H9 (cell line): Measurements from ENCODE around the gene PTRH1. TPM values are rescaled to one million over a fixed set of nuclear protein-coding genes. Genes with fewer than 3 reads are reported as not detected.
"Not testable (repeated sequence)": the region's sequence is repeated elsewhere in the genome, so short reads cannot be mapped to it uniquely, and the experiment has no call there.

Experiments
- DNase-seq: peaks from one replicate; pipeline ENCODE4 v3.0.0-alpha.2; 2017
- H2AFZ ChIP-seq: one replicate; pipeline ENCODE4 v1.6.1; 2013; ENCODE audit warnings: mild to moderate bottlenecking, low read length, control low read depth, moderate library complexity
- H2AK5ac ChIP-seq: 2 replicates; pipeline ENCODE4 v1.6.1; 2013; ENCODE audit warnings: low read length, control low read depth, mixed read lengths; ENCODE audit not compliant: insufficient read length
- H2BK120ac ChIP-seq: one replicate; pipeline ENCODE4 v1.6.1; 2013; ENCODE audit warnings: low read depth, mild to moderate bottlenecking, low read length, control low read depth, inconsistent platforms; ENCODE audit not compliant: poor library complexity, severe bottlenecking
- H2BK12ac ChIP-seq: 2 replicates; pipeline ENCODE4 v1.6.1; 2013; ENCODE audit warnings: low read length, control low read depth, mixed read lengths, low read depth; ENCODE audit not compliant: insufficient read length
- H2BK15ac ChIP-seq: 2 replicates; pipeline ENCODE4 v1.6.1; 2013; ENCODE audit warnings: low read depth, low read length, control low read depth
- H2BK20ac ChIP-seq: one replicate; pipeline ENCODE4 v1.6.1; 2013; ENCODE audit warnings: low read depth, mild to moderate bottlenecking, low read length, control low read depth, inconsistent platforms; ENCODE audit not compliant: poor library complexity, severe bottlenecking
- H2BK5ac ChIP-seq: 2 replicates; pipeline ENCODE4 v1.6.1; 2013; ENCODE audit warnings: low read length, control low read depth, mixed read lengths; ENCODE audit not compliant: insufficient read length
- H3K14ac ChIP-seq: 2 replicates; pipeline ENCODE4 v1.6.1; 2013; ENCODE audit warnings: low read length, control low read depth; ENCODE audit not compliant: insufficient read depth
- H3K18ac ChIP-seq: 2 replicates; pipeline ENCODE4 v1.6.1; 2013; ENCODE audit warnings: low read depth, mild to moderate bottlenecking, mixed read lengths, low read length, control low read depth; ENCODE audit not compliant: insufficient read length
- H3K23ac ChIP-seq: 2 replicates; pipeline ENCODE4 v1.6.1; 2013; ENCODE audit warnings: low read length, control low read depth, mixed read lengths, low read depth; ENCODE audit not compliant: insufficient read length
- H3K23me2 ChIP-seq: 2 replicates; pipeline ENCODE4 v1.6.1; 2013; ENCODE audit warnings: low read depth, mild to moderate bottlenecking, mixed read lengths, low read length, control low read depth; ENCODE audit not compliant: insufficient read length, poor library complexity, severe bottlenecking
- H3K27ac ChIP-seq: 2 replicates; pipeline ENCODE4 v1.5.1; 2013; ENCODE audit warnings: low read length, control low read depth, mixed read lengths, low read depth; ENCODE audit not compliant: insufficient read length
- H3K27me3 ChIP-seq: 2 replicates; pipeline ENCODE4 v1.6.1; 2013; ENCODE audit warnings: low read length, control low read depth, inconsistent platforms; ENCODE audit not compliant: insufficient read depth
- H3K4ac ChIP-seq: 2 replicates; pipeline ENCODE4 v1.6.1; 2013; ENCODE audit warnings: low read depth, mild to moderate bottlenecking, control low read depth, inconsistent platforms, low read length, moderate library complexity
- H3K4me1 ChIP-seq: 2 replicates; pipeline ENCODE4 v1.6.1; 2013; ENCODE audit warnings: low read length, control low read depth, inconsistent platforms; ENCODE audit not compliant: insufficient read depth
- H3K4me2 ChIP-seq: 2 replicates; pipeline ENCODE4 v1.6.1; 2013; ENCODE audit warnings: low read length, control low read depth, mixed read lengths; ENCODE audit not compliant: insufficient read length, insufficient read depth
- H3K56ac ChIP-seq: 2 replicates; pipeline ENCODE4 v1.6.1; 2013; ENCODE audit warnings: low read depth, mild to moderate bottlenecking, mixed read lengths, low read length, control low read depth; ENCODE audit not compliant: insufficient read length
- H3K79me1 ChIP-seq: 2 replicates; pipeline ENCODE4 v1.6.1; 2013; ENCODE audit warnings: low read depth, mild to moderate bottlenecking, moderate library complexity, low read length, control low read depth, inconsistent platforms; ENCODE audit not compliant: insufficient read depth, poor library complexity, severe bottlenecking
- H3K79me2 ChIP-seq: 2 replicates; pipeline ENCODE4 v1.6.1; 2013; ENCODE audit warnings: low read length, control low read depth, inconsistent platforms; ENCODE audit not compliant: insufficient read depth
- H3K9ac ChIP-seq: 2 replicates; pipeline ENCODE4 v1.6.1; 2013; ENCODE audit warnings: low read length, control low read depth, mixed read lengths; ENCODE audit not compliant: insufficient read length; ENCODE audit errors: extremely low read depth
- H3K9me3 ChIP-seq: one replicate; pipeline ENCODE4 v1.6.1; 2013; ENCODE audit warnings: low read depth, low read length, inconsistent platforms; ENCODE audit not compliant: control insufficient read depth
- H3T11ph ChIP-seq: one replicate; pipeline ENCODE4 v1.6.1; 2013; ENCODE audit warnings: mild to moderate bottlenecking, low read length, control low read depth, inconsistent platforms
- H4K20me1 ChIP-seq: one replicate; pipeline ENCODE4 v1.6.1; 2013; ENCODE audit not compliant: control insufficient read depth, insufficient read length, insufficient read depth
- H4K5ac ChIP-seq: 2 replicates; pipeline ENCODE4 v1.6.1; 2013; ENCODE audit warnings: low read depth, mild to moderate bottlenecking, mixed read lengths, low read length, control low read depth; ENCODE audit not compliant: insufficient read length
- H4K8ac ChIP-seq: replicated peaks from 2 replicates; pipeline ENCODE4 v1.6.1; 2013; ENCODE audit warnings: low read length, control low read depth, mixed read lengths, low read depth; ENCODE audit not compliant: insufficient read length
- H4K91ac ChIP-seq: 2 replicates; pipeline ENCODE4 v1.6.1; 2013; ENCODE audit warnings: low read depth, mild to moderate bottlenecking, moderate library complexity, mixed read lengths, low read length, control low read depth; ENCODE audit not compliant: insufficient read length
- H3K27ac Mint-ChIP-seq, 3 experiments: 2 replicates in 2 of 3; 3 replicates in 1 of 3; pipeline ENCODE4 v1.8.0; 2020 to 2021; ENCODE audit warnings: mixed read lengths in 3 of 3, mild to moderate bottlenecking in 1 of 3, moderate library complexity in 1 of 3
- H3K27me3 Mint-ChIP-seq: 2 replicates; pipeline ENCODE4 v1.8.0; 2021; ENCODE audit warnings: low read depth, mild to moderate bottlenecking, moderate library complexity, mixed read lengths
- H3K36me3 Mint-ChIP-seq, 3 experiments: 2 replicates in 2 of 3; 3 replicates in 1 of 3; pipeline ENCODE4 v1.8.0; 2020 to 2021; ENCODE audit warnings: low read depth in 3 of 3, mixed read lengths in 3 of 3; ENCODE audit not compliant: insufficient read depth in 1 of 3
- H3K4me1 Mint-ChIP-seq, 2 experiments: 2 replicates each; pipeline ENCODE4 v1.8.0; 2020; ENCODE audit warnings: mixed read lengths in 2 of 2
- H3K4me3 Mint-ChIP-seq, 2 experiments: 2 replicates in 1 of 2; 3 replicates in 1 of 2; pipeline ENCODE4 v1.8.0; 2020 to 2021; ENCODE audit warnings: mild to moderate bottlenecking in 2 of 2, mixed read lengths in 2 of 2, moderate library complexity in 1 of 2
- H3K9me3 Mint-ChIP-seq, 2 experiments: 2 replicates in 1 of 2; 3 replicates in 1 of 2; pipeline ENCODE4 v1.8.0; 2020; ENCODE audit warnings: mild to moderate bottlenecking in 2 of 2, mixed read lengths in 2 of 2, moderate library complexity in 1 of 2
- WGBS: extraction: QIAGEN DNeasy Blood & Tissue Kit; methylation state at CpG from one replicate; pipeline ENCODE4 v1.1.7; 2013; ENCODE audit warnings: missing lambda C conversion rate, low lambda C conversion rate, mixed read lengths; ENCODE audit not compliant: insufficient read length; ENCODE audit errors: extremely low coverage; 5-methylcytosine and 5-hydroxymethylcytosine counted together
- total RNA-seq: library from RNA; stranded (reverse); gene quantifications from 2 replicates; pipeline ENCODE4 v1.2.1, GENCODE V29; 2021
- TF ChIP-seq, protein P1 (sequence below): fragments of 200-600 bp; sonication (generic); conservative IDR thresholded peaks from 3 replicates; pipeline ENCODE4 v1.8.0; 2021; ENCODE audit warnings: antibody characterized with exemption, mild to moderate bottlenecking

The PTRH1 gene
- total RNA-seq, 1 experiment from 2014 or later: 10.9 TPM

DNA sequence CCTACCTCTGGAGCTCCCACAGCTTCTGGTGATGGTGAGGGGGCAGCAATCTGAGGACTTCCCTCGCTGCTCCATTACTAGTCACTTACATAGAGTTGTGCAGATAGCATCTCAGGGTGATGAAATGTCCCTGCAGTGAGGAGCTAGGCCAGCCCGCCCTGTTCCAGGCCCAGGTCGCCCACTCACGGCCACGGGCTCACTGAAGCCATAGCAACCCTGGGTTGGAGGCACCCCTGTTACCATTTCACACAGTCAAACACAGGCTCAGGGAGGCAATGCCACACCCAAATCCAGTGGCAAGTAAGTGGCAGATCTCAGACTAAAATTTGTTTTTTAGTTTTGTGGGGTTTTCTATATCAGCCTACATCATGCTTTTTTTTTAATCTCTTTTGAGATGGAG lies 43.4 kb upstream of the PTRH1 start:
- no peak overlapping the region for H2BK20ac ChIP-seq
- Mint-ChIP-seq H3K4me1 (peaks cover 24 to 32% of the 10 kb centered on the region in 2 experiments), H3K9me3 (no peaks in the 10 kb centered on the region), H3K4me3 (peak overlapping the region in 1 of 2 experiments; percentile 46; a peak in 2 of 5 replicates), H3K27me3 (peaks cover 32% of the 10 kb centered on the region), H3K36me3 (no peaks in the 10 kb centered on the region), H3K27ac (peak overlapping the region in 1 of 3 experiments; percentile 59; a peak in 1 of 7 replicates)
- H2BK120ac ChIP-seq: no peak overlapping the region
- H3K14ac ChIP-seq: no peak overlapping the region
- no peak overlapping the region for H3K18ac ChIP-seq
- no peak overlapping the region for H3K4me2 ChIP-seq
- TF ChIP-seq, protein P1, sequence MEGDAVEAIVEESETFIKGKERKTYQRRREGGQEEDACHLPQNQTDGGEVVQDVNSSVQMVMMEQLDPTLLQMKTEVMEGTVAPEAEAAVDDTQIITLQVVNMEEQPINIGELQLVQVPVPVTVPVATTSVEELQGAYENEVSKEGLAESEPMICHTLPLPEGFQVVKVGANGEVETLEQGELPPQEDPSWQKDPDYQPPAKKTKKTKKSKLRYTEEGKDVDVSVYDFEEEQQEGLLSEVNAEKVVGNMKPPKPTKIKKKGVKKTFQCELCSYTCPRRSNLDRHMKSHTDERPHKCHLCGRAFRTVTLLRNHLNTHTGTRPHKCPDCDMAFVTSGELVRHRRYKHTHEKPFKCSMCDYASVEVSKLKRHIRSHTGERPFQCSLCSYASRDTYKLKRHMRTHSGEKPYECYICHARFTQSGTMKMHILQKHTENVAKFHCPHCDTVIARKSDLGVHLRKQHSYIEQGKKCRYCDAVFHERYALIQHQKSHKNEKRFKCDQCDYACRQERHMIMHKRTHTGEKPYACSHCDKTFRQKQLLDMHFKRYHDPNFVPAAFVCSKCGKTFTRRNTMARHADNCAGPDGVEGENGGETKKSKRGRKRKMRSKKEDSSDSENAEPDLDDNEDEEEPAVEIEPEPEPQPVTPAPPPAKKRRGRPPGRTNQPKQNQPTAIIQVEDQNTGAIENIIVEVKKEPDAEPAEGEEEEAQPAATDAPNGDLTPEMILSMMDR: no peak
- H2BK5ac ChIP-seq: no peak overlapping the region
- no peak overlapping the region for H3K4ac ChIP-seq
- H2AK5ac ChIP-seq: no peak overlapping the region
- H4K8ac ChIP-seq: no peak overlapping the region
- H2AFZ ChIP-seq: no peak overlapping the region
- H3K27me3 ChIP-seq: no peaks in the 10 kb centered on the region; the same call in 1 of the 2 replicates
- no peak overlapping the region for H3K9ac ChIP-seq
- H4K5ac ChIP-seq: no peak overlapping the region
- H3K23me2 ChIP-seq: peaks cover 6% of the 10 kb centered on the region
- no peak overlapping the region for H3K27ac ChIP-seq
- H3K79me2 ChIP-seq: no peaks in the 10 kb centered on the region
- H4K20me1 ChIP-seq: no peaks in the 10 kb centered on the region
- H3K79me1 ChIP-seq: no peaks in the 10 kb centered on the region
- DNase-seq: no peak
- H3T11ph ChIP-seq: no peak overlapping the region
- H3K9me3 ChIP-seq: no peaks in the 10 kb centered on the region
- H2BK15ac ChIP-seq: no peak overlapping the region
- peaks cover 10% of the 10 kb centered on the region; the same call in 1 of the 2 replicates for H3K4me1 ChIP-seq
- no peak overlapping the region for H2BK12ac ChIP-seq
- no peak overlapping the region for H3K23ac ChIP-seq
- WGBS: no CpG with 5 or more reads among the region's 5 CpGs
- no peak overlapping the region for H4K91ac ChIP-seq
- no peak overlapping the region for H3K56ac ChIP-seq

DNA sequence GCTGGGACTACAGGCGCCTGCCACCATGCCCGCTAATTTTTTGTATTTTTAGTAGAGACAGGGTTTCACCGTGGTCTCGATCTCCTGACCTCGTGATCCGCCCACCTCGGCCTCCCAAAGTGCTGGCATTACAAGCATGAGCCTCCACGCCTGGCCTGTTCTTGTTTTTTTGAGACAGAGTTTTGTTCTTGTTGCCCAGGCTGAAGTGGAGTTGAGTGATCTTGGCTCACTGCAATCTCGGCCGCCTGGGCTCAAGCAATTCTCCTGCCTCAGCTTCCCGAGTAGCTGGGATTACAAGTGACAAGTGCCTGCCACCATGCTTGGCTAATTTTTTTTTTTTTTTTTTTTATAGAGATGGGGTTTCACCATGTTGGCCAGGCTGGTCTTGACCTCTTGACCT lies 41.3 kb upstream of the PTRH1 start:
- Mint-ChIP-seq H3K4me1 (peaks cover 9 to 11% of the 10 kb centered on the region in 2 experiments), H3K27me3 (peaks cover 48% of the 10 kb centered on the region)
- H4K5ac ChIP-seq, H3K23me2 ChIP-seq, H3K79me1 ChIP-seq, H2AK5ac ChIP-seq, H3K27me3 ChIP-seq, H3K56ac ChIP-seq, H3K23ac ChIP-seq, H2BK12ac ChIP-seq, H2AFZ ChIP-seq, H4K91ac ChIP-seq, H3K18ac ChIP-seq, H3T11ph ChIP-seq, H3K4me3 Mint-ChIP-seq, H3K27ac ChIP-seq, H2BK15ac ChIP-seq, H2BK20ac ChIP-seq, H2BK120ac ChIP-seq, H2BK5ac ChIP-seq, H3K14ac ChIP-seq, H3K9me3 ChIP-seq, H3K4ac ChIP-seq, H3K9ac ChIP-seq, H4K20me1 ChIP-seq, H3K4me1 ChIP-seq, H3K27ac Mint-ChIP-seq, H4K8ac ChIP-seq, H3K4me2 ChIP-seq, H3K79me2 ChIP-seq, DNase-seq, H3K9me3 Mint-ChIP-seq, H3K36me3 Mint-ChIP-seq: not testable (repeated sequence)
- WGBS: no CpG with 5 or more reads among the region's 11 CpGs
